CD14-positive monocyte (primary cell): Measurements from ENCODE around the gene GAP43. TPM values are rescaled to one million over a fixed set of nuclear protein-coding genes. Genes with fewer than 3 reads are reported as not detected.
"Not testable (repeated sequence)": the region's sequence is repeated elsewhere in the genome, so short reads cannot be mapped to it uniquely, and the experiment has no call there.

Source experiments
- DNase-seq, 3 donors: peaks; one replicate each; pipeline ENCODE4 v3.0.0-alpha.2; 2011 to 2022
- H2AFZ ChIP-seq: 2 replicates; pipeline ENCODE4 v1.6.0; 2012; ENCODE audit warnings: mild to moderate bottlenecking, low read depth, low read length, inconsistent platforms; ENCODE audit not compliant: insufficient read depth, poor library complexity, severe bottlenecking
- H3K27ac ChIP-seq, 2 donors: 1 replicate in 1 of 2; 2 replicates in 1 of 2; pipeline ENCODE4 v1.5.1; 2012 to 2013; ENCODE audit warnings: low read length in 2 of 2, control low read depth in 1 of 2, inconsistent platforms in 1 of 2, low read depth in 1 of 2, mild to moderate bottlenecking in 1 of 2
- H3K27me3 ChIP-seq, 2 donors: one replicate each; pipeline versions ENCODE4 v1.6.0 to v1.6.1; 2011 to 2013; ENCODE audit warnings: low read length in 2 of 2; ENCODE audit not compliant: control insufficient read depth in 2 of 2, insufficient read depth in 2 of 2
- H3K36me3 ChIP-seq, 2 donors: replicated peaks in 1 of 2; 1 replicate in 1 of 2; 2 replicates in 1 of 2; pipeline versions ENCODE4 v1.5.1 to v1.6.1; 2012 to 2013; ENCODE audit warnings: low read length in 2 of 2, control low read depth in 1 of 2, inconsistent platforms in 1 of 2, mild to moderate bottlenecking in 1 of 2; ENCODE audit not compliant: insufficient read depth in 2 of 2, control insufficient read depth in 1 of 2
- H3K4me1 ChIP-seq, 2 donors: 1 replicate in 1 of 2; 2 replicates in 1 of 2; pipeline versions ENCODE4 v1.5.1 to v1.6.1; 2012 to 2013; ENCODE audit warnings: low read length in 2 of 2, control low read depth in 1 of 2, inconsistent platforms in 1 of 2, mild to moderate bottlenecking in 1 of 2, moderate library complexity in 1 of 2; ENCODE audit not compliant: insufficient read depth in 2 of 2, control insufficient read depth in 1 of 2
- H3K4me2 ChIP-seq: replicated peaks from 2 replicates; pipeline ENCODE3; 2012; ENCODE audit warnings: low read length, moderate library complexity, mild to moderate bottlenecking; ENCODE audit not compliant: poor library complexity, severe bottlenecking; ENCODE audit errors: extremely low read depth
- H3K4me3 ChIP-seq, 3 experiments: fragments of 200-600 bp in 1 of 3; sonication (generic) in 1 of 3; replicated peaks in 1 of 3; 1 replicate in 2 of 3; 2 replicates in 1 of 3; pipeline ENCODE4 v1.5.1; 2011 to 2013; ENCODE audit warnings: low read length in 3 of 3, mild to moderate bottlenecking in 3 of 3, control low read depth in 2 of 3, low read depth in 2 of 3, inconsistent platforms in 1 of 3, moderate library complexity in 1 of 3
- H3K79me2 ChIP-seq: 2 replicates; pipeline ENCODE4 v1.6.0; 2012; ENCODE audit warnings: mild to moderate bottlenecking, control low read depth, inconsistent platforms, low read length, moderate library complexity; ENCODE audit not compliant: insufficient read depth
- H3K9ac ChIP-seq: 2 replicates; pipeline ENCODE4 v1.6.0; 2017; ENCODE audit warnings: low read length, mild to moderate bottlenecking; ENCODE audit not compliant: insufficient read depth, poor library complexity, severe bottlenecking
- H3K9me3 ChIP-seq, 2 donors: replicated peaks in 1 of 2; 1 replicate in 1 of 2; 2 replicates in 1 of 2; pipeline versions ENCODE4 v1.5.1 to v1.6.1; 2012 to 2013; ENCODE audit warnings: low read length in 2 of 2, control low read depth in 1 of 2; ENCODE audit not compliant: control insufficient read depth in 1 of 2, insufficient read depth in 1 of 2
- H4K20me1 ChIP-seq: 2 replicates; pipeline ENCODE4 v1.6.0; 2012; ENCODE audit warnings: mild to moderate bottlenecking, low read length, control low read depth, moderate library complexity; ENCODE audit not compliant: insufficient read depth
- H3K27ac Mint-ChIP-seq, 7 donors: one replicate each; pipeline ENCODE4 v1.8.0; 2020; ENCODE audit warnings: mild to moderate bottlenecking in 7 of 7, mixed read lengths in 7 of 7, moderate library complexity in 6 of 7, inconsistent platforms in 2 of 7
- H3K27me3 Mint-ChIP-seq, 3 donors: one replicate each; pipeline ENCODE4 v1.8.0; 2021 to 2022; ENCODE audit warnings: low read depth in 3 of 3, mild to moderate bottlenecking in 3 of 3, mixed read lengths in 3 of 3, moderate library complexity in 3 of 3, inconsistent platforms in 1 of 3
- H3K36me3 Mint-ChIP-seq, 2 donors: one replicate each; pipeline ENCODE4 v1.8.0; 2020; ENCODE audit warnings: mixed read lengths in 2 of 2, inconsistent platforms in 1 of 2, mild to moderate bottlenecking in 1 of 2
- H3K4me1 Mint-ChIP-seq: one replicate; pipeline ENCODE4 v1.8.0; 2020; ENCODE audit warnings: mild to moderate bottlenecking, mixed read lengths
- H3K4me3 Mint-ChIP-seq, 2 donors: one replicate each; pipeline ENCODE4 v1.8.0; 2020; ENCODE audit warnings: mild to moderate bottlenecking in 2 of 2, mixed read lengths in 2 of 2, moderate library complexity in 1 of 2
- H3K9me3 Mint-ChIP-seq, 7 donors: one replicate each; pipeline ENCODE4 v1.8.0; 2020 to 2022; ENCODE audit warnings: mixed read lengths in 7 of 7, mild to moderate bottlenecking in 6 of 7, moderate library complexity in 6 of 7, inconsistent platforms in 2 of 7
- CTCF ChIP-seq: fragments of 200-600 bp; IDR thresholded peaks from one replicate; pipeline ENCODE4 v1.8.0; 2022; ENCODE audit warnings: antibody characterized with exemption, mild to moderate bottlenecking
- WGBS: methylation state at CpG from one replicate; pipeline ENCODE4 v1.1.5; 2013; ENCODE audit warnings: missing lambda C conversion rate; ENCODE audit not compliant: insufficient coverage; 5-methylcytosine and 5-hydroxymethylcytosine counted together
- intact Hi-C, 2 donors: fragments of 100-400 bp; cut with micrococcal nuclease; formaldehyde crosslinking; loops; one replicate each; pipeline versions ENCODE4 v1.15.0 to v1.15.1; 2023
- polyA plus RNA-seq, 3 donors: library from polyadenylated mRNA; depleted of rRNA in 1 of 3; unstranded in 2 of 3; stranded (reverse) in 1 of 3; fragments of 300-500 nt in 2 of 3; fragments of >200 nt in 1 of 3; fragmentation: Illumina TruSeq in 2 of 3; gene quantifications; 1 replicate in 2 of 3; 2 replicates in 1 of 3; pipeline ENCODE4 v1.2.3, GENCODE V29; 2012 to 2021

GAP43 gene
- polyA plus RNA-seq, 3 donors, result not detected

- Mint-ChIP-seq H3K27me3 (no peaks in the 10 kb centered on the region), H3K9me3 (peaks cover 0 to 6% (median 2%) of the 10 kb centered on the region in 7 donors), H3K27ac (no peak overlapping the region), H3K36me3 (no peaks in the 10 kb centered on the region), H3K4me1 (no peaks in the 10 kb centered on the region), H3K4me3 (no peak overlapping the region)
- no peak overlapping the region for H2AFZ ChIP-seq
- DNase-seq, result no peak
- H3K36me3 ChIP-seq, result no peaks in the 10 kb centered on the region
- no peak overlapping the region for H3K4me2 ChIP-seq
- no peak overlapping the region for H3K9ac ChIP-seq
- no peaks in the 10 kb centered on the region for H3K79me2 ChIP-seq
- H3K9me3 ChIP-seq, result no peaks in the 10 kb centered on the region
- H3K4me3 ChIP-seq, result no peak overlapping the region
- no peak for TF ChIP-seq CTCF
- no peaks in the 10 kb centered on the region for H3K27me3 ChIP-seq
- no peak overlapping the region for H3K27ac ChIP-seq
- no CpG with 5 or more reads among the region's 1 CpG for WGBS
- no peaks in the 10 kb centered on the region for H4K20me1 ChIP-seq
- no peaks in the 10 kb centered on the region for H3K4me1 ChIP-seq
- intact Hi-C loops, result no loop called here
These were observed 103.8 kb downstream of the GAP43 start for GRCh38 chr3:115727135-115727534.

- H2AFZ ChIP-seq, result no peak overlapping the region
- Mint-ChIP-seq H3K36me3 (no peaks in the 10 kb centered on the region), H3K4me1 (no peaks in the 10 kb centered on the region), H3K27me3 (no peaks in the 10 kb centered on the region), H3K27ac (no peak overlapping the region), H3K4me3 (no peak overlapping the region), H3K9me3 (peaks cover 0 to 5% (median 4%) of the 10 kb centered on the region in 7 donors)
- no peaks in the 10 kb centered on the region for H3K27me3 ChIP-seq
- TF ChIP-seq CTCF, result no peak
- H3K79me2 ChIP-seq, result no peaks in the 10 kb centered on the region
- no peaks in the 10 kb centered on the region for H4K20me1 ChIP-seq
- no peak overlapping the region for H3K4me2 ChIP-seq
- H3K9me3 ChIP-seq, result no peaks in the 10 kb centered on the region
- H3K4me3 ChIP-seq, result no peak overlapping the region
- DNase-seq, result no peak
- no peak overlapping the region for H3K9ac ChIP-seq
- intact Hi-C loops, result no loop called here
- no peak overlapping the region for H3K27ac ChIP-seq
- no peaks in the 10 kb centered on the region for H3K36me3 ChIP-seq
- no peaks in the 10 kb centered on the region for H3K4me1 ChIP-seq
These were observed 104.7 kb downstream of the GAP43 start for GRCh38 chr3:115728013-115728412.

- intact Hi-C loops, H3K9me3 ChIP-seq: not testable (repeated sequence)
- H3K9me3 Mint-ChIP-seq, result peaks cover 7 to 32% (median 15%) of the 10 kb centered on the region in 7 donors
These were observed 113.0 kb downstream of the GAP43 start for GRCh38 chr3:115736341-115736740.

More at GRCh38 chr3:115736341-115736740, 113.0 kb downstream of the GAP43 start:
- not testable (repeated sequence) for H3K36me3 ChIP-seq, H4K20me1 ChIP-seq, H3K79me2 ChIP-seq, H2AFZ ChIP-seq, H3K4me2 ChIP-seq, H3K27ac Mint-ChIP-seq, H3K27ac ChIP-seq, H3K9ac ChIP-seq, H3K27me3 ChIP-seq, H3K4me1 ChIP-seq, H3K4me3 Mint-ChIP-seq, H3K36me3 Mint-ChIP-seq, H3K4me1 Mint-ChIP-seq, H3K27me3 Mint-ChIP-seq, H3K4me3 ChIP-seq, DNase-seq
- WGBS, result 86% methylated on average over 1 of the region's 3 CpGs
